Osteocyte (in vitro differentiated cells): ENCODE data around the gene CD8A. TPM values are rescaled to one million over a fixed set of nuclear protein-coding genes. Genes with fewer than 3 reads are reported as not detected.

ENCODE experiments used
- DNase-seq: peaks from one replicate; pipeline ENCODE4 v3.0.0; 2021; ENCODE audit warnings: mixed read lengths; ENCODE audit not compliant: unreplicated experiment; ENCODE audit errors: extremely low spot score
- H3K27ac Mint-ChIP-seq: one replicate; pipeline ENCODE4 v1.8.0; 2021; ENCODE audit warnings: mild to moderate bottlenecking, mixed read lengths; ENCODE audit not compliant: unreplicated experiment
- H3K27me3 Mint-ChIP-seq: one replicate; pipeline ENCODE4 v1.8.0; 2021; ENCODE audit warnings: mixed read lengths; ENCODE audit not compliant: unreplicated experiment
- H3K36me3 Mint-ChIP-seq: one replicate; pipeline ENCODE4 v1.8.0; 2021; ENCODE audit warnings: mixed read lengths; ENCODE audit not compliant: unreplicated experiment
- H3K4me1 Mint-ChIP-seq: one replicate; pipeline ENCODE4 v1.8.0; 2021; ENCODE audit warnings: mixed read lengths; ENCODE audit not compliant: unreplicated experiment
- H3K4me3 Mint-ChIP-seq: one replicate; pipeline ENCODE4 v1.8.0; 2021; ENCODE audit warnings: mild to moderate bottlenecking, moderate library complexity, mixed read lengths; ENCODE audit not compliant: unreplicated experiment
- H3K9me3 Mint-ChIP-seq: one replicate; pipeline ENCODE4 v1.8.0; 2021; ENCODE audit warnings: mixed read lengths; ENCODE audit not compliant: unreplicated experiment
- CTCF ChIP-seq: fragments of 200-600 bp; sonication (generic); IDR thresholded peaks from 2 replicates; pipeline ENCODE4 v1.5.0; 2021; ENCODE audit warnings: antibody characterized with exemption, mild to moderate bottlenecking, moderate library complexity
- total RNA-seq: library from RNA; stranded (reverse); gene quantifications from 2 replicates; pipeline ENCODE4 v1.2.1, GENCODE V29; 2021

The CD8A gene
- total RNA-seq, 1 donor from 2014 or later, result not detected

- Mint-ChIP-seq H3K4me3 (no peak overlapping the region), H3K9me3 (no peaks in the 10 kb centered on the region), H3K36me3 (peaks cover 34% of the 10 kb centered on the region), H3K4me1 (no peaks in the 10 kb centered on the region), H3K27ac (no peak overlapping the region), H3K27me3 (no peaks in the 10 kb centered on the region)
- no peak for DNase-seq
- no peak for TF ChIP-seq CTCF
These were observed 15.9 kb downstream of the CD8A start for GRCh38 chr2:86774862-86775261.

DNA sequence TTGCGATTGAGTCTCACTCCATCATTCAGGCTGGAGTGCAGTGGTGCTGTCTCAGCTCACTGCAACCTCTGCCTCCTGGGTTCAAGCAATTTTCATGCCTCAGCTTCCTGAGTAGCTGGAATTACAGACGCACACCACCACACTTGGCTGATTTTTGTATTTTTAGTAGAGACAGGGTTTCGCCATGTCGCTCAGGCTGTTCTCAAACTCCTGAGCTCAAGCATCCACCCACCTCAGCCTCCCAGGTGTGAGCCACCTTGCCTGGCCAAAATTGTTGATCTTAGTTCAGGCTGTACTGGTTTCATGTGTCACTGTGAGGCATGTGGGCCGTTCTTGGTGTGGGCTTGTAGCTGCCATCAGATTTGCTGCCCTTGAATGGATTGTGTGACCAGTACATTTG lies 18.1 kb downstream of the CD8A start:
- Mint-ChIP-seq H3K4me3 (no peak overlapping the region), H3K4me1 (no peaks in the 10 kb centered on the region), H3K27me3 (no peaks in the 10 kb centered on the region), H3K27ac (no peak overlapping the region), H3K36me3 (peaks cover 39% of the 10 kb centered on the region), H3K9me3 (no peaks in the 10 kb centered on the region)
- no peak for TF ChIP-seq CTCF
- DNase-seq, result no peak

DNA sequence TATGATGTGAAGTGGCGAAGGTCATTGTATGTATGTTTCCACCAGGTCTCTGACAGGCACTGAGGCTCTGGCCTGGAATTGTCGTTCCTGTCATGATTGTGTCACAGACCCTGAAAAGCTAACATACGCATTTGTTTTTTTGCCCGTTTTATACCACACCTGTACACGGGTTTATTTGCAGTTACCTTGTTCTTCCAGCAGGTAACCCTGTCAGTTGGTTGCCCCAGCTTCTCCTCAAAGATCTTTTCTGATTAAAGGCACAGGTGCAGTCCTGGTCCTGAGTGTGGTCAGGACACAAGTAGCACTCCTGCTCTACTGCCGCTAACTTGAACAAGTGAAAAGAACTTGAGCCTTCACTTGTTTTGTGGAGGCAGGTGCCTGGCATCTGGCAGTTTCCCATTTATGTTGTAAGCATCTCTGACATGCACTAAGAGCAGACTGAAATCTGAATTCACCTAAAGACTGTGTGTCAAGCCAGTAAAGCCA lies 19.9 kb downstream of the CD8A start:
- peaks cover 39% of the 10 kb centered on the region for H3K36me3 Mint-ChIP-seq
- no peak for DNase-seq
- no peaks in the 10 kb centered on the region for H3K27me3 Mint-ChIP-seq
- H3K9me3 Mint-ChIP-seq, result no peaks in the 10 kb centered on the region
- no peak for TF ChIP-seq CTCF
- H3K4me3 Mint-ChIP-seq, result no peak overlapping the region
- no peaks in the 10 kb centered on the region for H3K4me1 Mint-ChIP-seq
- no peak overlapping the region for H3K27ac Mint-ChIP-seq

- Mint-ChIP-seq H3K9me3 (no peaks in the 10 kb centered on the region), H3K4me1 (peaks cover under 1% of the 10 kb centered on the region), H3K4me3 (no peak overlapping the region), H3K36me3 (peaks cover 37% of the 10 kb centered on the region), H3K27ac (no peak overlapping the region), H3K27me3 (no peaks in the 10 kb centered on the region)
- no peak for TF ChIP-seq CTCF
- no peak for DNase-seq
These were observed 20.9 kb downstream of the CD8A start for GRCh38 chr2:86769838-86770237.

GRCh38 chr2:86768189-86768949 lies 22.3 kb downstream of the CD8A start:
- Mint-ChIP-seq H3K36me3 (peaks cover 27% of the 10 kb centered on the region), H3K27ac (no peak overlapping the region), H3K27me3 (no peaks in the 10 kb centered on the region), H3K4me3 (no peak overlapping the region), H3K9me3 (no peaks in the 10 kb centered on the region), H3K4me1 (peaks cover 2% of the 10 kb centered on the region)
- DNase-seq, result no peak
- TF ChIP-seq CTCF, result no peak
